Fibroblast of lung (primary cell): ENCODE results near the gene MSANTD4. TPM values are rescaled to one million over a fixed set of nuclear protein-coding genes. Genes with fewer than 3 reads are reported as not detected.

Experiments
- DNase-seq, 2 donors: peaks; one replicate each; pipeline versions ENCODE4 v3.0.0 to v3.0.0-alpha.2; 2010; ENCODE audit warnings: low read depth in 2 of 2
- H2AFZ ChIP-seq: 2 replicates; pipeline ENCODE4 v1.5.1; 2012; ENCODE audit warnings: low read length, control low read depth, inconsistent platforms
- H3K27ac ChIP-seq: 2 replicates; pipeline ENCODE4 v1.5.1; 2011; ENCODE audit warnings: low read length, control low read depth; ENCODE audit not compliant: insufficient read depth
- H3K27me3 ChIP-seq: 2 replicates; pipeline ENCODE4 v1.5.1; 2011; ENCODE audit warnings: mild to moderate bottlenecking, low read length; ENCODE audit not compliant: control insufficient read depth, insufficient read depth
- H3K36me3 ChIP-seq: 2 replicates; pipeline ENCODE4 v1.5.1; 2011; ENCODE audit warnings: low read length; ENCODE audit not compliant: control insufficient read depth, insufficient read depth
- H3K4me1 ChIP-seq: 2 replicates; pipeline ENCODE4 v1.5.1; 2011; ENCODE audit warnings: low read length; ENCODE audit not compliant: control insufficient read depth, insufficient read depth; ENCODE audit errors: extremely low read depth
- H3K4me2 ChIP-seq: 2 replicates; pipeline ENCODE4 v1.5.1; 2011; ENCODE audit warnings: low read length, control low read depth; ENCODE audit not compliant: insufficient read depth; ENCODE audit errors: extremely low read depth
- H3K4me3 ChIP-seq, 4 experiments: fragments of 200-600 bp in 1 of 4; sonication (generic) in 1 of 4; replicated peaks in 1 of 4; 2 replicates each; pipeline ENCODE4 v1.5.1; 2011 to 2016; ENCODE audit warnings: low read length in 4 of 4, low read depth in 3 of 4, mild to moderate bottlenecking in 3 of 4, control low read depth in 2 of 4, inconsistent platforms in 1 of 4, mixed read lengths in 1 of 4; ENCODE audit not compliant: insufficient read depth in 1 of 4; ENCODE audit errors: control extremely low read depth in 1 of 4
- H3K79me2 ChIP-seq: 2 replicates; pipeline ENCODE4 v1.5.1; 2012; ENCODE audit warnings: mild to moderate bottlenecking, low read length, inconsistent platforms; ENCODE audit not compliant: control insufficient read depth, insufficient read depth
- H3K9ac ChIP-seq: 2 replicates; pipeline ENCODE4 v1.5.1; 2011; ENCODE audit warnings: mild to moderate bottlenecking, low read length, control low read depth; ENCODE audit not compliant: insufficient read depth
- H3K9me3 ChIP-seq: 2 replicates; pipeline ENCODE4 v1.5.1; 2012; ENCODE audit warnings: low read depth, low read length; ENCODE audit not compliant: control insufficient read depth, insufficient read depth
- H4K20me1 ChIP-seq: 2 replicates; pipeline ENCODE4 v1.5.1; 2011; ENCODE audit warnings: low read length; ENCODE audit not compliant: control insufficient read depth, insufficient read depth; ENCODE audit errors: extremely low read depth
- CTCF ChIP-seq, 2 donors: IDR thresholded peaks in 1 of 2; conservative IDR thresholded peaks in 1 of 2; 1 replicate in 1 of 2; 2 replicates in 1 of 2; pipeline ENCODE4 v1.5.1; 2011 to 2012; ENCODE audit warnings: low read length in 2 of 2, control low read depth in 1 of 2, inconsistent platforms in 1 of 2, low read depth in 1 of 2, mild to moderate bottlenecking in 1 of 2
- EZH2 ChIP-seq: IDR thresholded peaks from 2 replicates; pipeline ENCODE4 v1.5.1; 2012; ENCODE audit warnings: low read length, control low read depth, mild to moderate bottlenecking; ENCODE audit errors: missing control alignments
- polyA plus RNA-seq, 2 donors: library from polyadenylated mRNA; depleted of rRNA in 1 of 2; stranded (reverse) in 1 of 2; unstranded in 1 of 2; fragments of >200 nt; gene quantifications; 2 replicates each; pipeline ENCODE4 v1.2.1, GENCODE V29; 2011 to 2012; ENCODE audit warnings: missing spikeins in 1 of 2
- total RNA-seq: library from RNA; depleted of rRNA; stranded (reverse); fragments of >200 nt; gene quantifications from 2 replicates; pipeline ENCODE4 v1.2.1, GENCODE V29; 2014

The MSANTD4 gene
- total and polyA plus RNA-seq, 2 donors (not counting 1 experiment from before 2014, with no cell fraction given): 21.3 to 57.6 TPM

GRCh38 chr11:106014620-106015019 is 7.4 kb downstream of the MSANTD4 start:
- H3K27ac ChIP-seq: no peak overlapping the region
- peaks cover 20% of the 10 kb centered on the region for H3K79me2 ChIP-seq
- H3K36me3 ChIP-seq: peaks cover 1% of the 10 kb centered on the region
- H3K9me3 ChIP-seq: no peaks in the 10 kb centered on the region
- H3K9ac ChIP-seq: no peak overlapping the region
- H4K20me1 ChIP-seq: no peaks in the 10 kb centered on the region
- DNase-seq: no peak
- no peaks in the 10 kb centered on the region for H3K27me3 ChIP-seq
- H3K4me1 ChIP-seq: no peaks in the 10 kb centered on the region
- TF ChIP-seq EZH2: no peak
- no peak for TF ChIP-seq CTCF (conservative IDR thresholded peaks at IDR 0.05 in 1 of 2, IDR thresholded peaks at IDR 0.05 in 1 of 2; ENCODE audit: low read depth in 1 of 2, low read length in 2 of 2)
- no peak overlapping the region for H3K4me2 ChIP-seq
- no peak overlapping the region for H3K4me3 ChIP-seq
- H2AFZ ChIP-seq: no peak overlapping the region

- H2AFZ ChIP-seq: no peak overlapping the region
- peaks cover 16% of the 10 kb centered on the region for H3K79me2 ChIP-seq
- H3K4me1 ChIP-seq: no peaks in the 10 kb centered on the region
- H3K9me3 ChIP-seq: no peaks in the 10 kb centered on the region
- no peak for TF ChIP-seq CTCF (conservative IDR thresholded peaks at IDR 0.05 in 1 of 2, IDR thresholded peaks at IDR 0.05 in 1 of 2; ENCODE audit: low read depth in 1 of 2, low read length in 2 of 2)
- TF ChIP-seq EZH2: no peak
- H3K4me2 ChIP-seq: no peak overlapping the region
- H3K27ac ChIP-seq: no peak overlapping the region
- H3K9ac ChIP-seq: no peak overlapping the region
- H3K4me3 ChIP-seq: no peak overlapping the region
- H3K27me3 ChIP-seq: no peaks in the 10 kb centered on the region
- DNase-seq: no peak
- peaks cover 3% of the 10 kb centered on the region for H3K36me3 ChIP-seq
- H4K20me1 ChIP-seq: no peaks in the 10 kb centered on the region
Observed at GRCh38 chr11:106014035-106014434, 8.0 kb downstream of the MSANTD4 start.

- H3K4me1 ChIP-seq: no peaks in the 10 kb centered on the region
- peaks cover 11% of the 10 kb centered on the region for H3K79me2 ChIP-seq
- peaks cover 3% of the 10 kb centered on the region for H3K36me3 ChIP-seq
- H3K9ac ChIP-seq: no peak overlapping the region
- no peak overlapping the region for H2AFZ ChIP-seq
- no peaks in the 10 kb centered on the region for H3K9me3 ChIP-seq
- TF ChIP-seq EZH2 (no peak), CTCF (conservative IDR thresholded peaks at IDR 0.05 in 1 of 2, IDR thresholded peaks at IDR 0.05 in 1 of 2; ENCODE audit: low read depth in 1 of 2, low read length in 2 of 2) (no peak)
- no peak overlapping the region for H3K4me3 ChIP-seq
- no peaks in the 10 kb centered on the region for H3K27me3 ChIP-seq
- H3K27ac ChIP-seq: peak overlapping the region; percentile 43
- peak; percentile 89 to 91 for DNase-seq
- no peaks in the 10 kb centered on the region for H4K20me1 ChIP-seq
- no peak overlapping the region for H3K4me2 ChIP-seq
Observed at GRCh38 chr11:106012744-106013143, 9.3 kb downstream of the MSANTD4 start.
